Panc1 (cell line): ENCODE results near the gene MGME1. TPM values are rescaled to one million over a fixed set of nuclear protein-coding genes. Genes with fewer than 3 reads are reported as not detected.

Experiments used
- ATAC-seq: fragments of 200-7000 bp; cut with Tn5 transposase; 2 replicates; pipeline ENCODE4 v1.9.1; 2020; ENCODE audit warnings: mild to moderate bottlenecking, moderate library complexity
- BruUV-seq: library from RNA; stranded (reverse); fragments of 400-500 nt; replicated peaks from 2 replicates; lab custom pipeline; 2021; lab: Mats Ljungman, UMichigan
- CTCF ChIA-PET: fragments of 300-600 bp; sonication (Branson Sonifier 250); formaldehyde crosslinking; loops from one replicate; lab custom pipeline; 2022; ENCODE audit warnings: antibody characterized with exemption; lab: Charles Lee
- POLR2A ChIA-PET: fragments of 300-600 bp; sonication (Branson Sonifier 250); formaldehyde crosslinking; loops from one replicate; lab custom pipeline; 2022; ENCODE audit warnings: antibody characterized with exemption; lab: Charles Lee
- DNase-seq: peaks from one replicate; pipeline ENCODE4 v3.0.0-alpha.2; 2010; ENCODE audit warnings: low read depth, low spot score
- H3K27ac ChIP-seq: 2 replicates; pipeline ENCODE4 v1.5.1; 2011; ENCODE audit warnings: mild to moderate bottlenecking, low read length, inconsistent platforms
- H3K27me3 ChIP-seq: fragments of 200-500 bp; sonication (Bioruptor generic); 2 replicates; pipeline ENCODE4 v1.6.0; 2014; ENCODE audit warnings: low read length, inconsistent platforms; ENCODE audit not compliant: control insufficient read depth, insufficient read depth
- H3K36me3 ChIP-seq: fragments of 200-500 bp; sonication (Bioruptor generic); 2 replicates; pipeline ENCODE4 v1.5.1; 2014; ENCODE audit warnings: inconsistent platforms, mild to moderate bottlenecking, low read length, moderate library complexity; ENCODE audit not compliant: control insufficient read depth, insufficient read depth
- H3K4me1 ChIP-seq: 2 replicates; pipeline ENCODE4 v1.5.1; 2011; ENCODE audit warnings: inconsistent platforms, mild to moderate bottlenecking, low read length, moderate library complexity; ENCODE audit not compliant: control insufficient read depth, insufficient read depth
- H3K4me3 ChIP-seq, 2 experiments: 2 replicates each; pipeline ENCODE4 v1.5.1; 2011 to 2012; ENCODE audit warnings: low read depth in 2 of 2, low read length in 2 of 2, mild to moderate bottlenecking in 2 of 2, inconsistent platforms in 1 of 2, moderate library complexity in 1 of 2
- H3K9me3 ChIP-seq: fragments of 200-500 bp; sonication (Bioruptor generic); 2 replicates; pipeline ENCODE4 v1.5.1; 2014; ENCODE audit warnings: low read depth, mild to moderate bottlenecking, inconsistent platforms, low read length, moderate library complexity; ENCODE audit not compliant: control insufficient read depth, insufficient read depth
- CTCF ChIP-seq: fragments of 450-650 bp; IDR thresholded peaks from 2 replicates; pipeline ENCODE4 v1.5.1; 2017; ENCODE audit warnings: mild to moderate bottlenecking
- POLR2AphosphoS5 ChIP-seq: IDR thresholded peaks from 2 replicates; pipeline ENCODE4 v1.6.1; 2012; ENCODE audit warnings: mild to moderate bottlenecking, low read depth, low read length, moderate library complexity
- REST ChIP-seq, 2 experiments: IDR thresholded peaks; 2 replicates each; pipeline ENCODE4 v1.6.1; 2011 to 2012; ENCODE audit warnings: low read depth in 2 of 2, control low read depth in 1 of 2, low read length in 1 of 2, mild to moderate bottlenecking in 1 of 2, moderate library complexity in 1 of 2; ENCODE audit not compliant: insufficient read depth in 1 of 2
- SIN3A ChIP-seq: IDR thresholded peaks from 2 replicates; pipeline ENCODE4 v1.6.1; 2012; ENCODE audit warnings: low read depth, mild to moderate bottlenecking, low read length, moderate library complexity, borderline replicate concordance; ENCODE audit not compliant: insufficient read depth
- TCF7L2 ChIP-seq: IDR thresholded peaks from 2 replicates; pipeline ENCODE4 v1.6.1; 2011; ENCODE audit warnings: mild to moderate bottlenecking, low read depth, low read length, inconsistent platforms
- in situ Hi-C: cut with HindIII; loops from 2 replicates; pipeline ENCODE4 v1.10.0; 2016; ENCODE audit warnings: low sequenced_read_pairs, low pct_unique_long_range_greater_than_20kb
- intact Hi-C: fragments of 100-400 bp; cut with micrococcal nuclease; formaldehyde crosslinking; loops from one replicate; pipeline ENCODE4 v1.10.0; 2022; ENCODE audit not compliant: unreplicated experiment
- total RNA-seq: library from RNA; stranded (reverse); gene quantifications from one replicate; pipeline ENCODE4 v1.2.1, GENCODE V29; 2021; ENCODE audit not compliant: unreplicated experiment

MGME1 gene
- total RNA-seq, 1 experiment from 2014 or later: 27.0 TPM

- H3K4me3 ChIP-seq: no peak overlapping the region
- intact Hi-C loops: no loop called here
- 0 out of 2 replicates have a peak overlapping the region, but pooled peaks have one; percentile 5 for H3K27ac ChIP-seq
- H3K36me3 ChIP-seq: no peaks in the 10 kb centered on the region; the same call in 1 of the 2 replicates
- peaks cover 73% of the 10 kb centered on the region for H3K4me1 ChIP-seq
- no peaks in the 10 kb centered on the region for H3K27me3 ChIP-seq
- no peak for ATAC-seq
- BruUV-seq: no TSS peak
- no peak for DNase-seq
- in situ Hi-C loops: no loop called here
- H3K9me3 ChIP-seq: no peaks in the 10 kb centered on the region
- TF ChIP-seq SIN3A (no peak), TCF7L2 (no peak), POLR2AphosphoS5 (no peak), REST (IDR thresholded peaks at IDR 0.05; ENCODE audit: insufficient read depth in 1 of 2, low read depth in 2 of 2, low read length in 1 of 2) (no peak), CTCF (no peak)
- ChIA-PET CTCF (no interaction called here), POLR2A (no interaction called here)
Measured at GRCh38 chr20:17961587-17961940, 7.3 kb upstream of the MGME1 start.

- ATAC-seq (no peak), DNase-seq (no peak)
- H3K27ac ChIP-seq: no peak overlapping the region; the same call in 1 of the 2 replicates
- no peaks in the 10 kb centered on the region for H3K9me3 ChIP-seq
- H3K36me3 ChIP-seq: peaks cover 10% of the 10 kb centered on the region
- ChIA-PET CTCF (interaction anchor here (0.6 kb wide), 1 partner anchor 32 kb away, joined by 3 read pairs; no protein-coding TSS in a partner anchor), POLR2A (interaction anchor here (0.6 kb wide), 1 partner anchor 1391 kb away, joined by 5 read pairs; no protein-coding TSS in a partner anchor)
- peaks cover 64% of the 10 kb centered on the region for H3K4me1 ChIP-seq
- no peaks in the 10 kb centered on the region for H3K27me3 ChIP-seq
- no peak for TF ChIP-seq SIN3A
- TF ChIP-seq TCF7L2: no peak
- no peak for TF ChIP-seq REST (IDR thresholded peaks at IDR 0.05; ENCODE audit: insufficient read depth in 1 of 2, low read depth in 2 of 2, low read length in 1 of 2)
- TF ChIP-seq POLR2AphosphoS5: no peak
- no peak for TF ChIP-seq CTCF
- intact Hi-C loops (no loop called here), in situ Hi-C loops (no loop called here)
- H3K4me3 ChIP-seq: no peak overlapping the region
- BruUV-seq: no TSS peak
Measured at GRCh38 chr20:17963114-17963897, 5.5 kb upstream of the MGME1 start.
